SK-N-SH treated with all-trans-retinoic acid at 6 μM for 48 hours (cell line): ENCODE data around the gene ELOVL7.

ENCODE experiments used
- PATZ1 ChIP-seq: fragments of 250-450 bp; sonication (Bioruptor Pico); IDR thresholded peaks from 2 replicates; pipeline ENCODE4 v1.8.0; 2020; ENCODE audit warnings: mild to moderate bottlenecking, moderate library complexity, borderline replicate concordance
- RARB ChIP-seq: fragments of 250-450 bp; sonication (Bioruptor Pico); IDR thresholded peaks from 2 replicates; pipeline ENCODE4 v1.8.0; 2021; ENCODE audit warnings: mild to moderate bottlenecking, moderate library complexity
- SNAI2 ChIP-seq: fragments of 250-450 bp; sonication (Bioruptor Pico); IDR thresholded peaks from 2 replicates; pipeline ENCODE4 v1.5.0; 2020; ENCODE audit warnings: mild to moderate bottlenecking, moderate library complexity
- TCF4 ChIP-seq: fragments of 250-450 bp; sonication (Bioruptor Pico); IDR thresholded peaks from 2 replicates; pipeline ENCODE4 v1.8.0; 2021; ENCODE audit warnings: mild to moderate bottlenecking, moderate library complexity, borderline replicate concordance
- ZFP30 ChIP-seq: fragments of 450-650 bp; formaldehyde crosslinking; IDR thresholded peaks from 2 replicates; pipeline ENCODE4 v1.5.0; 2022; ENCODE audit warnings: mild to moderate bottlenecking, moderate library complexity
- ZNF565 ChIP-seq: fragments of 450-650 bp; formaldehyde crosslinking; conservative IDR thresholded peaks from 2 replicates; pipeline ENCODE4 v1.5.0; 2020; ENCODE audit warnings: low read depth, mild to moderate bottlenecking, moderate library complexity
- ZNF8 ChIP-seq: fragments of 450-650 bp; formaldehyde crosslinking; IDR thresholded peaks from 2 replicates; pipeline ENCODE4 v1.5.0; 2020; ENCODE audit warnings: mild to moderate bottlenecking, moderate library complexity

DNA sequence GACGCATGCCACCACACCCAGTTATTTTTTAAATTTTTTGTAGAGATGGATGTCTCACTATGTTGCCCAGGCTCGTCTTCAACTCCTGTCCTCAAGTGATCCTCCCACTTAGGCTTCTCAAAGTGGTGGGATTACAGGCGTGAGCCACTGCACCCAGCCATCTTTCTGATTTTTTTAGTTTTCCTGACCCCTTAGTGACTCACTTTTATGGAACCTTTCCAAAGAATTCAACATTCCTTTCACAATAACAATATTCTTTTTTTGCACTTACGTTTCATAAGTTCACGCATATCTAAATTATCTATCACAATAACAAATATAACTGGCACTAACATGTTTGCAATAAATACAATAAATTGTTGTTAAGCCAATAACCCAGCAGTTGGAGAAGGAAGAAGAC is 8.5 kb downstream of the ELOVL7 start:
- TF ChIP-seq ZNF8 (CRISPR knock-in tag) (no peak), SNAI2 (CRISPR knock-in tag) (no peak), RARB (CRISPR knock-in tag) (no peak), TCF4 (no peak), ZFP30 (CRISPR knock-in tag) (no peak), PATZ1 (CRISPR knock-in tag) (no peak), ZNF565 (CRISPR knock-in tag) (no peak)
